Activated CD4-positive, alpha-beta memory T cell treated with anti-CD3 and anti-CD28 coated beads for 36 hours (primary cell): ENCODE measurements around the gene PRSS1. TPM values are rescaled to one million over a fixed set of nuclear protein-coding genes. Genes with fewer than 3 reads are reported as not detected.

ENCODE experiments used
- CTCF ChIA-PET: fragments of 350-600 bp; sonication (Branson Sonifier 250); formaldehyde crosslinking; loops from one replicate; lab custom pipeline; 2021; ENCODE audit warnings: antibody characterized with exemption, inconsistent platforms; lab: Charles Lee
- POLR2A ChIA-PET: fragments of 350-600 bp; sonication (Branson Sonifier 250); formaldehyde crosslinking; loops from one replicate; lab custom pipeline; 2021; ENCODE audit warnings: antibody characterized with exemption; lab: Charles Lee
- DNase-seq: peaks from one replicate; pipeline ENCODE4 v3.0.0-alpha.2; 2020
- H3K27ac Mint-ChIP-seq: one replicate; pipeline ENCODE4 v1.8.0; 2021; ENCODE audit warnings: mixed read lengths
- H3K27me3 Mint-ChIP-seq: one replicate; pipeline ENCODE4 v1.8.0; 2021; ENCODE audit warnings: mixed read lengths
- H3K36me3 Mint-ChIP-seq: one replicate; pipeline ENCODE4 v1.8.0; 2021; ENCODE audit warnings: mixed read lengths
- H3K4me1 Mint-ChIP-seq: one replicate; pipeline ENCODE4 v1.8.0; 2021; ENCODE audit warnings: low read depth, mixed read lengths
- H3K4me3 Mint-ChIP-seq: one replicate; pipeline ENCODE4 v1.8.0; 2021; ENCODE audit warnings: mild to moderate bottlenecking, mixed read lengths
- H3K9me3 Mint-ChIP-seq: one replicate; pipeline ENCODE4 v1.8.0; 2021; ENCODE audit warnings: mixed read lengths
- intact Hi-C: fragments of 100-400 bp; cut with micrococcal nuclease; formaldehyde crosslinking; loops from one replicate; pipeline ENCODE4 v1.15.1; 2023
- total RNA-seq, 2 experiments: library from RNA; stranded (reverse); gene quantifications; one replicate each; pipeline ENCODE4 v1.2.3, GENCODE V29; 2021

The PRSS1 gene
- total RNA-seq, 2 experiments from 2014 or later = not detected

- H3K36me3 Mint-ChIP-seq = peaks cover 79% of the 10 kb centered on the region
- H3K4me3 Mint-ChIP-seq = peak overlapping the region; percentile 100
- H3K9me3 Mint-ChIP-seq = no peaks in the 10 kb centered on the region
- CTCF ChIA-PET = interaction anchor here (1.1 to 20.0 kb wide), 6 partner anchors 10 to 264 kb away, joined by 3 to 390 read pairs (median 11); no protein-coding TSS in a partner anchor
- H3K27me3 Mint-ChIP-seq = no peaks in the 10 kb centered on the region
- POLR2A ChIA-PET = interaction anchor here (0.6 to 17.9 kb wide), 13 partner anchors 10 to 454 kb away, joined by 3 to 517 read pairs (median 4); no protein-coding TSS in a partner anchor
- DNase-seq = no peak
- peaks cover 65% of the 10 kb centered on the region for H3K4me1 Mint-ChIP-seq
- H3K27ac Mint-ChIP-seq = peak overlapping the region; percentile 100
- intact Hi-C loops = loop anchor here (1.0 kb wide), 2 partner anchors 8 to 13 kb away; no protein-coding TSS in a partner anchor
Observed at GRCh38 chr7:142798451-142799436, 49.5 kb downstream of the PRSS1 start.

- H3K4me1 Mint-ChIP-seq = peaks cover 65% of the 10 kb centered on the region
- no peaks in the 10 kb centered on the region for H3K9me3 Mint-ChIP-seq
- POLR2A ChIA-PET = interaction anchor here (0.7 to 17.9 kb wide), 5 partner anchors 9 to 454 kb away, joined by 4 to 517 read pairs (median 16); no protein-coding TSS in a partner anchor
- H3K27me3 Mint-ChIP-seq = no peaks in the 10 kb centered on the region
- peak overlapping the region; percentile 100 for H3K4me3 Mint-ChIP-seq
- DNase-seq = no peak
- H3K27ac Mint-ChIP-seq = peak overlapping the region; percentile 100
- intact Hi-C loops = no loop called here
- peaks cover 75% of the 10 kb centered on the region for H3K36me3 Mint-ChIP-seq
- CTCF ChIA-PET = interaction anchor here (1.1 to 20.0 kb wide), 6 partner anchors 11 to 339 kb away, joined by 3 to 390 read pairs (median 11); no protein-coding TSS in a partner anchor
Observed at GRCh38 chr7:142799437-142799835, 50.2 kb downstream of the PRSS1 start.

- intact Hi-C loops = loop anchor here (1.0 to 10.0 kb wide), 3 partner anchors 8 to 1245 kb away; partner anchors contain the start of genes AGK and TAS2R38
Observed at GRCh38 chr7:142800088-142800487, 50.8 kb downstream of the PRSS1 start.

GRCh38 chr7:142800699-142801260 lies 51.5 kb downstream of the PRSS1 start:
- POLR2A ChIA-PET = interaction anchor here (0.6 to 17.9 kb wide), 3 partner anchors 8 to 164 kb away, joined by 3 to 517 read pairs (median 195); no protein-coding TSS in a partner anchor
- intact Hi-C loops = loop anchor here (1.0 to 10.0 kb wide), 3 partner anchors 8 to 1246 kb away; partner anchors contain the start of genes AGK and TAS2R38
- CTCF ChIA-PET = interaction anchor here (0.9 to 20.0 kb wide), 4 partner anchors 9 to 481 kb away, joined by 3 to 390 read pairs (median 4); no protein-coding TSS in a partner anchor
- no peaks in the 10 kb centered on the region for H3K9me3 Mint-ChIP-seq
- DNase-seq = no peak
- peak overlapping the region; percentile 100 for H3K27ac Mint-ChIP-seq
- H3K27me3 Mint-ChIP-seq = no peaks in the 10 kb centered on the region
- H3K4me3 Mint-ChIP-seq = peak overlapping the region; percentile 100
- peaks cover 79% of the 10 kb centered on the region for H3K36me3 Mint-ChIP-seq
- H3K4me1 Mint-ChIP-seq = peaks cover 68% of the 10 kb centered on the region

More at GRCh38 chr7:142800088-142800487, 50.8 kb downstream of the PRSS1 start:
- Mint-ChIP-seq H3K4me1 (peaks cover 66% of the 10 kb centered on the region), H3K27me3 (no peaks in the 10 kb centered on the region), H3K9me3 (no peaks in the 10 kb centered on the region), H3K27ac (peak overlapping the region; percentile 100), H3K4me3 (peak overlapping the region; percentile 100), H3K36me3 (peaks cover 82% of the 10 kb centered on the region)
- no peak for DNase-seq
- ChIA-PET CTCF (interaction anchor here (1.1 to 20.0 kb wide), 3 partner anchors 10 to 340 kb away, joined by 4 to 390 read pairs (median 17); no protein-coding TSS in a partner anchor), POLR2A (interaction anchor here (2.0 to 17.9 kb wide), 3 partner anchors 9 to 455 kb away, joined by 6 to 517 read pairs (median 195); no protein-coding TSS in a partner anchor)

GRCh38 chr7:142801601-142802295 lies 52.5 kb downstream of the PRSS1 start:
- Mint-ChIP-seq H3K36me3 (peaks cover 73% of the 10 kb centered on the region), H3K4me1 (peaks cover 78% of the 10 kb centered on the region), H3K27ac (peak overlapping the region; percentile 100), H3K27me3 (no peaks in the 10 kb centered on the region), H3K9me3 (no peaks in the 10 kb centered on the region), H3K4me3 (peak overlapping the region; percentile 100)
- ChIA-PET CTCF (interaction anchor here (0.9 to 20.0 kb wide), 4 partner anchors 8 to 482 kb away, joined by 3 to 390 read pairs (median 3); no protein-coding TSS in a partner anchor), POLR2A (interaction anchor here (7.9 to 17.9 kb wide), 2 partner anchors 7 to 15 kb away, joined by 195 to 517 read pairs; no protein-coding TSS in a partner anchor)
- intact Hi-C loops = loop anchor here (10.0 kb wide), 2 partner anchors 827 to 1247 kb away; partner anchors contain the start of genes AGK and TAS2R38
- DNase-seq = no peak

GRCh38 chr7:142802301-142802700 lies 53.0 kb downstream of the PRSS1 start:
- intact Hi-C loops = loop anchor here (10.0 kb wide), 2 partner anchors 828 to 1248 kb away; partner anchors contain the start of genes AGK and TAS2R38
- CTCF ChIA-PET = interaction anchor here (1.0 kb wide), 1 partner anchor 8 kb away, joined by 3 read pairs; no protein-coding TSS in a partner anchor
- Mint-ChIP-seq H3K4me1 (peaks cover 83% of the 10 kb centered on the region), H3K9me3 (no peaks in the 10 kb centered on the region), H3K27ac (peak overlapping the region; percentile 100), H3K36me3 (peaks cover 70% of the 10 kb centered on the region), H3K4me3 (peak overlapping the region; percentile 100), H3K27me3 (no peaks in the 10 kb centered on the region)
- POLR2A ChIA-PET = no interaction called here
- no peak for DNase-seq

Other genes with a start within 250 kb of the PRSS1 start
- not detected for gene PRSS2, start 21.5 kb downstream of the PRSS1 start, total RNA-seq
- gene EPHB6, start 105.6 kb downstream of the PRSS1 start, total RNA-seq = 10 to 100 TPM in 1 of 2 experiments, 1 to 10 TPM in 1; 9.5 to 11.0 TPM
- gene TRPV6, start 136.3 kb downstream of the PRSS1 start, total RNA-seq = not detected
- gene TRPV5, start 184.3 kb downstream of the PRSS1 start, total RNA-seq = not detected
- not detected for gene LLCFC1, start 190.0 kb downstream of the PRSS1 start, total RNA-seq
- under 1 TPM; 0.34 to 0.55 TPM for gene KEL, start 212.9 kb downstream of the PRSS1 start, total RNA-seq